ENCODE measurements around the gene BMS1.

Gene BMS1

DNA sequence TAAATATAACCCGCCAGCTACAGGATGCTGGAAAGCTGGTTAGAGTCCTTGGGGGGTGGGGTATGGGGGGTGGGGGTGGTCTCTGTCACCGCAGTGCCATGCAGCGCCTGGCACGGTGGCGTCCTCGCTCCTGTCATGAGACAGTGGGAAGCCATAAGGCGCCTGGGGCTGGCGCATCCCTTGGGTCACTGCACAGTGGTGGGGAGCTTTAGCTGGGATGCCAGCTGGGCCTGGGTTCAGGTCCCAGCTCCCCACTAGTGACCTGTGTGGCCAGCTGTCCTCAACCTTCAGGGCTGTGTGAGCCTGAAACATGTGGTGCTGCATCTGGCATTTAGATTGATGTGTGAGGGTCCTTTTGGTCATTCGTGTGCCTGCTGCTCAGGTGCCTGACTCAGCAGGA, 93.9 kb downstream of the BMS1 start:
- Histone ChIP-seq H3K9me2 (replicated peaks; ENCODE audit: insufficient read depth, low read length) (no peaks in the 10 kb centered on the region), H3K4me3 (ENCODE audit: insufficient read depth, low read length, poor library complexity, severe bottlenecking) (no peak overlapping the region), H3K9ac (ENCODE audit: low read length) (no peak overlapping the region), H3F3A (ENCODE audit: insufficient read depth) (no peaks in the 10 kb centered on the region), H3K4me2 (ENCODE audit: low read depth, low read length, poor library complexity, severe bottlenecking) (no peak overlapping the region), H2AFZ (ENCODE audit: low read depth, low read length, severe bottlenecking) (no peak overlapping the region), H3K36me3 (ENCODE audit: low read length) (no peaks in the 10 kb centered on the region), H3K79me2 (ENCODE audit: insufficient read depth, low read length) (no peaks in the 10 kb centered on the region), H3K27ac (ENCODE audit: low read depth, low read length) (no peak overlapping the region), H4K20me1 (ENCODE audit: low read depth, low read length) (no peaks in the 10 kb centered on the region), H3K27me3 (ENCODE audit: low read length) (no peaks in the 10 kb centered on the region), H3K9me3 (ENCODE audit: insufficient read depth, low read length) (no peaks in the 10 kb centered on the region)
- TF ChIP-seq, protein P1, sequence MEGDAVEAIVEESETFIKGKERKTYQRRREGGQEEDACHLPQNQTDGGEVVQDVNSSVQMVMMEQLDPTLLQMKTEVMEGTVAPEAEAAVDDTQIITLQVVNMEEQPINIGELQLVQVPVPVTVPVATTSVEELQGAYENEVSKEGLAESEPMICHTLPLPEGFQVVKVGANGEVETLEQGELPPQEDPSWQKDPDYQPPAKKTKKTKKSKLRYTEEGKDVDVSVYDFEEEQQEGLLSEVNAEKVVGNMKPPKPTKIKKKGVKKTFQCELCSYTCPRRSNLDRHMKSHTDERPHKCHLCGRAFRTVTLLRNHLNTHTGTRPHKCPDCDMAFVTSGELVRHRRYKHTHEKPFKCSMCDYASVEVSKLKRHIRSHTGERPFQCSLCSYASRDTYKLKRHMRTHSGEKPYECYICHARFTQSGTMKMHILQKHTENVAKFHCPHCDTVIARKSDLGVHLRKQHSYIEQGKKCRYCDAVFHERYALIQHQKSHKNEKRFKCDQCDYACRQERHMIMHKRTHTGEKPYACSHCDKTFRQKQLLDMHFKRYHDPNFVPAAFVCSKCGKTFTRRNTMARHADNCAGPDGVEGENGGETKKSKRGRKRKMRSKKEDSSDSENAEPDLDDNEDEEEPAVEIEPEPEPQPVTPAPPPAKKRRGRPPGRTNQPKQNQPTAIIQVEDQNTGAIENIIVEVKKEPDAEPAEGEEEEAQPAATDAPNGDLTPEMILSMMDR (IDR thresholded peaks at IDR 0.05; ENCODE audit: insufficient read depth, low read length, poor library complexity, severe bottlenecking) = no peak
- TF ChIP-seq EZH2phosphoT487 (conservative IDR thresholded peaks at IDR 0.05; ENCODE audit: low read length) = no peak

GRCh38 chr10:42876945-42877344, 94.3 kb downstream of the BMS1 start:
- Histone ChIP-seq H3K27me3 (ENCODE audit: low read length) (no peaks in the 10 kb centered on the region), H4K20me1 (ENCODE audit: low read depth, low read length) (no peaks in the 10 kb centered on the region), H3K9ac (ENCODE audit: low read length) (no peak overlapping the region), H3K79me2 (ENCODE audit: insufficient read depth, low read length) (no peaks in the 10 kb centered on the region), H3K9me2 (replicated peaks; ENCODE audit: insufficient read depth, low read length) (no peaks in the 10 kb centered on the region), H3K4me2 (ENCODE audit: low read depth, low read length, poor library complexity, severe bottlenecking) (no peak overlapping the region), H3K27ac (ENCODE audit: low read depth, low read length) (no peak overlapping the region), H2AFZ (ENCODE audit: low read depth, low read length, severe bottlenecking) (no peak overlapping the region), H3K36me3 (ENCODE audit: low read length) (no peaks in the 10 kb centered on the region), H3K4me3 (ENCODE audit: insufficient read depth, low read length, poor library complexity, severe bottlenecking) (no peak overlapping the region), H3K9me3 (ENCODE audit: insufficient read depth, low read length) (peaks cover under 1% of the 10 kb centered on the region; the same call in 1 of the 2 replicates), H3F3A (ENCODE audit: insufficient read depth) (no peaks in the 10 kb centered on the region)
- TF ChIP-seq, protein P1 (IDR thresholded peaks at IDR 0.05; ENCODE audit: insufficient read depth, low read length, poor library complexity, severe bottlenecking) = no peak
- no peak for TF ChIP-seq EZH2phosphoT487 (conservative IDR thresholded peaks at IDR 0.05; ENCODE audit: low read length)

GRCh38 chr10:42877496-42878030, 95.0 kb downstream of the BMS1 start:
- H3K9me3 ChIP-seq (ENCODE audit: insufficient read depth, low read length) = peaks cover 4% of the 10 kb centered on the region; the same call in 1 of the 2 replicates
- no peaks in the 10 kb centered on the region for H4K20me1 ChIP-seq (ENCODE audit: low read depth, low read length)
- no peak overlapping the region for H3K4me2 ChIP-seq (ENCODE audit: low read depth, low read length, poor library complexity, severe bottlenecking)
- H3K4me3 ChIP-seq (ENCODE audit: insufficient read depth, low read length, poor library complexity, severe bottlenecking) = no peak overlapping the region
- H3K9me2 ChIP-seq (replicated peaks; ENCODE audit: insufficient read depth, low read length) = no peaks in the 10 kb centered on the region
- no peak overlapping the region for H3K27ac ChIP-seq (ENCODE audit: low read depth, low read length)
- no peaks in the 10 kb centered on the region for H3F3A ChIP-seq (ENCODE audit: insufficient read depth)
- TF ChIP-seq, protein P1 (IDR thresholded peaks at IDR 0.05; ENCODE audit: insufficient read depth, low read length, poor library complexity, severe bottlenecking) = no peak
- no peak for TF ChIP-seq EZH2phosphoT487 (conservative IDR thresholded peaks at IDR 0.05; ENCODE audit: low read length)
- no peak overlapping the region for H2AFZ ChIP-seq (ENCODE audit: low read depth, low read length, severe bottlenecking)
- no peaks in the 10 kb centered on the region for H3K36me3 ChIP-seq (ENCODE audit: low read length)
- H3K79me2 ChIP-seq (ENCODE audit: insufficient read depth, low read length) = no peaks in the 10 kb centered on the region
- no peaks in the 10 kb centered on the region for H3K27me3 ChIP-seq (ENCODE audit: low read length)
- no peak overlapping the region for H3K9ac ChIP-seq (ENCODE audit: low read length)

All from SU-DHL-6 (cell line).